Fibroblast of villous mesenchyme (primary cell): Measurements from ENCODE around the gene SLC35A5. TPM values are rescaled to one million over a fixed set of nuclear protein-coding genes. Genes with fewer than 3 reads are reported as not detected.
A peak's percentile ranks its signal among the peaks of the same experiment; 100 is the strongest.
"Not testable (repeated sequence)": the region's sequence is repeated elsewhere in the genome, so short reads cannot be mapped to it uniquely, and the experiment has no call there.

Source experiments
- DNase-seq: peaks from one replicate; pipeline ENCODE4 v3.0.0-alpha.2; 2010; ENCODE audit warnings: low read depth
- H3K4me3 ChIP-seq: 2 replicates; pipeline ENCODE4 v1.5.1; 2011; ENCODE audit warnings: low read depth, mild to moderate bottlenecking, low read length
- CTCF ChIP-seq: IDR thresholded peaks from 2 replicates; pipeline ENCODE4 v1.5.1; 2012; ENCODE audit warnings: low read depth, mild to moderate bottlenecking, low read length; ENCODE audit not compliant: insufficient read depth
- total RNA-seq: library from RNA; depleted of rRNA; stranded (reverse); fragments of >200 nt; gene quantifications from 2 replicates; pipeline ENCODE4 v1.2.3, GENCODE V29; 2012

Gene SLC35A5
- total RNA-seq, 1 donor: 56.6 TPM

- H3K4me3 ChIP-seq: peak overlapping the region; percentile 99
- DNase-seq: peak; percentile 92
- no peak for TF ChIP-seq CTCF
Measured at GRCh38 chr3:112560721-112561483, 943 bp upstream of the SLC35A5 start.

GRCh38 chr3:112561484-112561733 is 436 bp upstream of the SLC35A5 start:
- H3K4me3 ChIP-seq: peak overlapping the region; percentile 99
- TF ChIP-seq CTCF: no peak
- no peak for DNase-seq

- DNase-seq, H3K4me3 ChIP-seq: not testable (repeated sequence)
Measured at GRCh38 chr3:112564247-112564939, 2.5 kb downstream of the SLC35A5 start.

- no peak for TF ChIP-seq CTCF
- H3K4me3 ChIP-seq: no peak overlapping the region
- DNase-seq: no peak
Measured at GRCh38 chr3:112564940-112565305, 3.1 kb downstream of the SLC35A5 start.

GRCh38 chr3:112568642-112569041 is 6.8 kb downstream of the SLC35A5 start:
- DNase-seq: no peak
- no peak overlapping the region for H3K4me3 ChIP-seq
- no peak for TF ChIP-seq CTCF

GRCh38 chr3:112569265-112569664 is 7.4 kb downstream of the SLC35A5 start:
- TF ChIP-seq CTCF: no peak
- DNase-seq: no peak
- H3K4me3 ChIP-seq: no peak overlapping the region

- TF ChIP-seq CTCF: no peak
- no peak overlapping the region for H3K4me3 ChIP-seq
- no peak for DNase-seq
Measured at GRCh38 chr3:112572701-112573100, 10.9 kb downstream of the SLC35A5 start.
